GM23338 (cell line): ENCODE results near the gene LPIN1. TPM values are rescaled to one million over a fixed set of nuclear protein-coding genes. Genes with fewer than 3 reads are reported as not detected.

ENCODE experiments used
- ATAC-seq: fragments of 200-7000 bp; cut with Tn5 transposase; 3 replicates; pipeline ENCODE4 v1.9.1; 2020
- DNase-seq: peaks from one replicate; pipeline ENCODE4 v3.0.0-alpha.2; 2015; ENCODE audit warnings: low spot score
- H2AFZ ChIP-seq: fragments of 200-600 bp; sonication (generic); 2 replicates; pipeline ENCODE4 v1.8.0; 2016; ENCODE audit warnings: antibody characterized with exemption, mild to moderate bottlenecking, moderate library complexity
- H3F3A ChIP-seq: fragments of 200-600 bp; sonication (generic); replicated peaks from 2 replicates; pipeline ENCODE4 v1.8.0; 2017; ENCODE audit warnings: antibody characterized with exemption, mixed run types, low read depth
- H3K27ac ChIP-seq: fragments of 200-600 bp; sonication (generic); 2 replicates; pipeline ENCODE4 v1.6.1; 2016; ENCODE audit warnings: low read depth
- H3K27me3 ChIP-seq: fragments of 200-600 bp; sonication (generic); 2 replicates; pipeline ENCODE4 v1.8.0; 2016; ENCODE audit warnings: mild to moderate bottlenecking, mixed run types, moderate library complexity; ENCODE audit not compliant: insufficient read depth
- H3K36me3 ChIP-seq: fragments of 200-600 bp; sonication (generic); 2 replicates; pipeline ENCODE4 v1.8.0; 2016; ENCODE audit warnings: mild to moderate bottlenecking; ENCODE audit not compliant: insufficient read depth
- H3K4me1 ChIP-seq: fragments of 200-600 bp; sonication (generic); 2 replicates; pipeline ENCODE4 v1.8.0; 2016; ENCODE audit warnings: mild to moderate bottlenecking, moderate library complexity; ENCODE audit not compliant: insufficient read depth
- H3K4me2 ChIP-seq: fragments of 200-600 bp; sonication (generic); 2 replicates; pipeline ENCODE4 v1.7.1; 2017; ENCODE audit warnings: mixed run types
- H3K4me3 ChIP-seq: fragments of 200-600 bp; sonication (generic); 2 replicates; pipeline ENCODE4 v1.6.1; 2016; ENCODE audit warnings: mixed run types
- H3K79me2 ChIP-seq: fragments of 200-600 bp; sonication (generic); replicated peaks from 2 replicates; pipeline ENCODE4 v1.8.0; 2017; ENCODE audit warnings: mild to moderate bottlenecking; ENCODE audit not compliant: insufficient read depth
- H3K9me2 ChIP-seq: fragments of 200-600 bp; sonication (generic); 2 replicates; pipeline ENCODE4 v1.8.0; 2017; ENCODE audit not compliant: insufficient read depth
- H4K20me1 ChIP-seq: fragments of 200-600 bp; sonication (generic); replicated peaks from 2 replicates; pipeline ENCODE4 v1.8.0; 2017; ENCODE audit warnings: mild to moderate bottlenecking; ENCODE audit not compliant: insufficient read depth
- H3K27ac Mint-ChIP-seq: 2 replicates; pipeline ENCODE4 v1.8.0; 2020; ENCODE audit warnings: inconsistent platforms, mild to moderate bottlenecking, moderate library complexity, mixed read lengths
- H3K27me3 Mint-ChIP-seq: 3 replicates; pipeline ENCODE4 v1.8.0; 2022; ENCODE audit warnings: low read depth, mild to moderate bottlenecking, moderate library complexity, mixed read lengths, inconsistent platforms; ENCODE audit not compliant: insufficient read depth, poor library complexity
- H3K36me3 Mint-ChIP-seq: 3 replicates; pipeline ENCODE4 v1.8.0; 2021; ENCODE audit warnings: low read depth, mild to moderate bottlenecking, inconsistent platforms, moderate library complexity, mixed read lengths
- H3K4me1 Mint-ChIP-seq: 3 replicates; pipeline ENCODE4 v1.8.0; 2020; ENCODE audit warnings: mild to moderate bottlenecking, inconsistent platforms, mixed read lengths
- H3K4me3 Mint-ChIP-seq: 3 replicates; pipeline ENCODE4 v1.8.0; 2021; ENCODE audit warnings: moderate library complexity, mild to moderate bottlenecking, inconsistent platforms, mixed read lengths
- H3K9me3 Mint-ChIP-seq: 3 replicates; pipeline ENCODE4 v1.8.0; 2020; ENCODE audit warnings: moderate library complexity, mild to moderate bottlenecking, inconsistent platforms, mixed read lengths
- CTCF ChIP-seq, 2 experiments: fragments of 200-600 bp in 1 of 2; sonication (generic) in 1 of 2; conservative IDR thresholded peaks; 2 replicates each; pipeline versions ENCODE4 v1.5.1 to v1.6.1; 2016 to 2017; ENCODE audit warnings: antibody characterized with exemption in 2 of 2, low read depth in 2 of 2, mild to moderate bottlenecking in 2 of 2, moderate library complexity in 1 of 2
- EZH2 ChIP-seq: fragments of 200-600 bp; sonication (generic); IDR thresholded peaks from one replicate; pipeline ENCODE4 v1.8.0; 2017; ENCODE audit warnings: antibody characterized with exemption, mild to moderate bottlenecking, low read depth; ENCODE audit not compliant: unreplicated experiment
- EZH2phosphoT487 ChIP-seq: fragments of 200-600 bp; sonication (generic); IDR thresholded peaks from one replicate; pipeline ENCODE4 v1.8.1; 2018; ENCODE audit warnings: antibody characterized with exemption; ENCODE audit not compliant: unreplicated experiment
- JUNB ChIP-seq: IDR thresholded peaks from one replicate; pipeline ENCODE4 v1.6.1; 2016; ENCODE audit warnings: antibody characterized with exemption; ENCODE audit not compliant: unreplicated experiment
- POLR2AphosphoS5 ChIP-seq: IDR thresholded peaks from 2 replicates; pipeline ENCODE4 v1.6.1; 2016; ENCODE audit warnings: antibody characterized with exemption, low read depth
- STAT1 ChIP-seq: IDR thresholded peaks from one replicate; pipeline ENCODE4 v1.6.1; 2016; ENCODE audit warnings: antibody characterized with exemption; ENCODE audit not compliant: unreplicated experiment
- ZNF114 ChIP-seq: fragments of 250-450 bp; sonication (Bioruptor Pico); IDR thresholded peaks from 2 replicates; pipeline ENCODE4 v1.5.0; 2020; ENCODE audit warnings: mild to moderate bottlenecking, moderate library complexity
- ZNF462 ChIP-seq: fragments of 250-450 bp; sonication (Bioruptor Pico); IDR thresholded peaks from 2 replicates; pipeline ENCODE4 v1.5.0; 2020; ENCODE audit warnings: mild to moderate bottlenecking, moderate library complexity
- polyA plus RNA-seq: library from polyadenylated mRNA; unstranded; fragments of >200 nt; fragmentation: Nextera tagmentation; extraction: Ambion mirVana; gene quantifications from 2 replicates; pipeline ENCODE4 v1.2.1, GENCODE V29; 2016
- total RNA-seq: library from RNA; depleted of rRNA; stranded (reverse); fragments of >200 nt; shearing (Covaris generic); gene quantifications from 2 replicates; pipeline ENCODE4 v1.2.3, GENCODE V29; 2014
- TF ChIP-seq, protein P1 (sequence below): IDR thresholded peaks from 2 replicates; pipeline ENCODE4 v1.6.1; 2016; ENCODE audit warnings: antibody characterized with exemption
- TF ChIP-seq, protein P2 (sequence below): IDR thresholded peaks from one replicate; pipeline ENCODE4 v1.6.1; 2018; ENCODE audit warnings: antibody characterized with exemption; ENCODE audit not compliant: unreplicated experiment

LPIN1 gene
- total and polyA plus RNA-seq, 2 experiments from 2014 or later: 4.4 to 9.5 TPM

GRCh38 chr2:11855064-11855760 is 108.8 kb downstream of the LPIN1 start (continued):
- TF ChIP-seq ZNF462 (CRISPR knock-in tag): no peak

GRCh38 chr2:11856095-11856494 is 109.7 kb downstream of the LPIN1 start:
- no peak overlapping the region for H3K4me2 ChIP-seq
- H3K27ac ChIP-seq: no peak overlapping the region
- H3K27me3 ChIP-seq: no peaks in the 10 kb centered on the region
- no peaks in the 10 kb centered on the region for H3K4me1 Mint-ChIP-seq
- peaks cover 9% of the 10 kb centered on the region; the same call in 1 of the 2 replicates for H3K9me2 ChIP-seq
- H3K36me3 Mint-ChIP-seq: peaks cover 51% of the 10 kb centered on the region
- H3K4me3 ChIP-seq: no peak overlapping the region
- ATAC-seq: no peak
- H3K79me2 ChIP-seq: no peaks in the 10 kb centered on the region
- peaks cover 56% of the 10 kb centered on the region for H3K9me3 Mint-ChIP-seq
- H3F3A ChIP-seq: no peaks in the 10 kb centered on the region
- H3K4me1 ChIP-seq: no peaks in the 10 kb centered on the region
- H3K27me3 Mint-ChIP-seq: peaks cover 9% of the 10 kb centered on the region
- no peaks in the 10 kb centered on the region for H4K20me1 ChIP-seq
- DNase-seq: no peak
- H3K36me3 ChIP-seq: peaks cover 6% of the 10 kb centered on the region; the same call in 1 of the 2 replicates
- H3K27ac Mint-ChIP-seq: no peak overlapping the region
- H3K4me3 Mint-ChIP-seq: no peak overlapping the region
- no peak overlapping the region for H2AFZ ChIP-seq
- TF ChIP-seq STAT1: no peak
- TF ChIP-seq ZNF114: no peak
- no peak for TF ChIP-seq EZH2
- no peak for TF ChIP-seq CTCF (conservative IDR thresholded peaks at IDR 0.05; ENCODE audit: low read depth in 2 of 2)
- no peak for TF ChIP-seq JUNB
- no peak for TF ChIP-seq POLR2AphosphoS5
- no peak for TF ChIP-seq EZH2phosphoT487
- TF ChIP-seq, protein P1, sequence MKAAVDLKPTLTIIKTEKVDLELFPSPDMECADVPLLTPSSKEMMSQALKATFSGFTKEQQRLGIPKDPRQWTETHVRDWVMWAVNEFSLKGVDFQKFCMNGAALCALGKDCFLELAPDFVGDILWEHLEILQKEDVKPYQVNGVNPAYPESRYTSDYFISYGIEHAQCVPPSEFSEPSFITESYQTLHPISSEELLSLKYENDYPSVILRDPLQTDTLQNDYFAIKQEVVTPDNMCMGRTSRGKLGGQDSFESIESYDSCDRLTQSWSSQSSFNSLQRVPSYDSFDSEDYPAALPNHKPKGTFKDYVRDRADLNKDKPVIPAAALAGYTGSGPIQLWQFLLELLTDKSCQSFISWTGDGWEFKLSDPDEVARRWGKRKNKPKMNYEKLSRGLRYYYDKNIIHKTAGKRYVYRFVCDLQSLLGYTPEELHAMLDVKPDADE: no peak
- TF ChIP-seq, protein P2, sequence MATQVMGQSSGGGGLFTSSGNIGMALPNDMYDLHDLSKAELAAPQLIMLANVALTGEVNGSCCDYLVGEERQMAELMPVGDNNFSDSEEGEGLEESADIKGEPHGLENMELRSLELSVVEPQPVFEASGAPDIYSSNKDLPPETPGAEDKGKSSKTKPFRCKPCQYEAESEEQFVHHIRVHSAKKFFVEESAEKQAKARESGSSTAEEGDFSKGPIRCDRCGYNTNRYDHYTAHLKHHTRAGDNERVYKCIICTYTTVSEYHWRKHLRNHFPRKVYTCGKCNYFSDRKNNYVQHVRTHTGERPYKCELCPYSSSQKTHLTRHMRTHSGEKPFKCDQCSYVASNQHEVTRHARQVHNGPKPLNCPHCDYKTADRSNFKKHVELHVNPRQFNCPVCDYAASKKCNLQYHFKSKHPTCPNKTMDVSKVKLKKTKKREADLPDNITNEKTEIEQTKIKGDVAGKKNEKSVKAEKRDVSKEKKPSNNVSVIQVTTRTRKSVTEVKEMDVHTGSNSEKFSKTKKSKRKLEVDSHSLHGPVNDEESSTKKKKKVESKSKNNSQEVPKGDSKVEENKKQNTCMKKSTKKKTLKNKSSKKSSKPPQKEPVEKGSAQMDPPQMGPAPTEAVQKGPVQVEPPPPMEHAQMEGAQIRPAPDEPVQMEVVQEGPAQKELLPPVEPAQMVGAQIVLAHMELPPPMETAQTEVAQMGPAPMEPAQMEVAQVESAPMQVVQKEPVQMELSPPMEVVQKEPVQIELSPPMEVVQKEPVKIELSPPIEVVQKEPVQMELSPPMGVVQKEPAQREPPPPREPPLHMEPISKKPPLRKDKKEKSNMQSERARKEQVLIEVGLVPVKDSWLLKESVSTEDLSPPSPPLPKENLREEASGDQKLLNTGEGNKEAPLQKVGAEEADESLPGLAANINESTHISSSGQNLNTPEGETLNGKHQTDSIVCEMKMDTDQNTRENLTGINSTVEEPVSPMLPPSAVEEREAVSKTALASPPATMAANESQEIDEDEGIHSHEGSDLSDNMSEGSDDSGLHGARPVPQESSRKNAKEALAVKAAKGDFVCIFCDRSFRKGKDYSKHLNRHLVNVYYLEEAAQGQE: no peak
